BJ (cell line): ENCODE results near the gene OCLN. TPM values are rescaled to one million over a fixed set of nuclear protein-coding genes. Genes with fewer than 3 reads are reported as not detected.

ENCODE experiments used
- CTCF ChIA-PET: fragments of 350-600 bp; formaldehyde crosslinking; extraction: SDS; loops from one replicate; lab custom pipeline; 2021; ENCODE audit warnings: antibody characterized with exemption, inconsistent platforms; lab: Yijun Ruan, JAX
- POLR2A ChIA-PET: fragments of 300-600 bp; sonication (Branson Sonifier 250); formaldehyde crosslinking; extraction: SDS; loops from one replicate; lab custom pipeline; 2021; ENCODE audit warnings: antibody characterized with exemption; lab: Charles Lee
- DNase-seq: peaks from one replicate; pipeline ENCODE4 v3.0.0-alpha.2; 2011; ENCODE audit warnings: low read depth
- H3K27me3 ChIP-seq: 2 replicates; pipeline ENCODE4 v1.6.0; 2011; ENCODE audit warnings: low read length; ENCODE audit not compliant: control insufficient read depth, insufficient read depth
- H3K36me3 ChIP-seq: 2 replicates; pipeline ENCODE4 v1.5.1; 2011; ENCODE audit warnings: low read length; ENCODE audit not compliant: control insufficient read depth, insufficient read depth
- H3K4me3 ChIP-seq: 2 replicates; pipeline ENCODE4 v1.5.1; 2011; ENCODE audit warnings: low read depth, mild to moderate bottlenecking, control low read depth, low read length
- polyA plus RNA-seq: library from polyadenylated mRNA; depleted of rRNA; stranded (reverse); fragments of >200 nt; gene quantifications from 2 replicates; pipeline ENCODE4 v1.2.3, GENCODE V29; 2011
- TF ChIP-seq, protein P1 (sequence below): IDR thresholded peaks from 2 replicates; pipeline ENCODE4 v1.5.1; 2011; ENCODE audit warnings: low read depth, mild to moderate bottlenecking, control low read depth, inconsistent platforms, low read length, moderate library complexity; ENCODE audit not compliant: insufficient read depth

OCLN gene
- polyA plus RNA-seq, 1 experiment: 0.25 TPM

DNA sequence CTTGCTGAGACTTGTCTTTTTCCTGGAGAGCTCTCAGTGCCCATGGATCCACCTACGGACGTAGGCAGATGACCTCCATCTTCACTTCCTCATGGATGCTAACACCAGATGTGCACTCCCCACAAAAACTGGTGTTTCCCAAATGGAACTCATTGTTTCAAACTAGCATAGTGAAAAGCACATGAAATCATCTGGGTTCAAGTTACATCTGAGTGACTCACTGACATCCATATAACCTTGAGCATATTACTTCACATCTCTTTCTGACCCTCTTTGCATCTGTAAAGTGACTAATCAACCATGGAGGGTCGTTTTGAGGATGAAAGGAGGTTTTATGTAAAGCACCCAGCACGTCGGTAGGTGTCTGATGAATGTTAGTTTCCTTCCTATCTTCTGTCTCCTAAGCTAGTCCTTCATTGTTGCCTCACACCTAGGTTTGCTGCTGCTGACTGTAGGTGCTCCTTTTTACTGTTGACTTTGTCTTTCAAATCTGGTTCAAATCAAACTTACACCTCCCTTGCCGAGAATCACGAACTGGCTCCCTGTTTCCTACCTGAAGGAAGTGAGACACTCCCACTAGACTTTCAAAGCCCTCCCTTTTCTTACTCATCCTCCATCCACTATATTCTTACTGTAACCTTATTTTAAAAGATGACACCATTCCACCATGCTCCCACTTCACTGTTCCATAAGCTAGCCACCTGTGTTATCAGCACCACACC, 10.3 kb downstream of the OCLN start:
- Histone ChIP-seq H3K4me3 (no peak overlapping the region), H3K36me3 (no peaks in the 10 kb centered on the region), H3K27me3 (no peaks in the 10 kb centered on the region)
- TF ChIP-seq, protein P1, sequence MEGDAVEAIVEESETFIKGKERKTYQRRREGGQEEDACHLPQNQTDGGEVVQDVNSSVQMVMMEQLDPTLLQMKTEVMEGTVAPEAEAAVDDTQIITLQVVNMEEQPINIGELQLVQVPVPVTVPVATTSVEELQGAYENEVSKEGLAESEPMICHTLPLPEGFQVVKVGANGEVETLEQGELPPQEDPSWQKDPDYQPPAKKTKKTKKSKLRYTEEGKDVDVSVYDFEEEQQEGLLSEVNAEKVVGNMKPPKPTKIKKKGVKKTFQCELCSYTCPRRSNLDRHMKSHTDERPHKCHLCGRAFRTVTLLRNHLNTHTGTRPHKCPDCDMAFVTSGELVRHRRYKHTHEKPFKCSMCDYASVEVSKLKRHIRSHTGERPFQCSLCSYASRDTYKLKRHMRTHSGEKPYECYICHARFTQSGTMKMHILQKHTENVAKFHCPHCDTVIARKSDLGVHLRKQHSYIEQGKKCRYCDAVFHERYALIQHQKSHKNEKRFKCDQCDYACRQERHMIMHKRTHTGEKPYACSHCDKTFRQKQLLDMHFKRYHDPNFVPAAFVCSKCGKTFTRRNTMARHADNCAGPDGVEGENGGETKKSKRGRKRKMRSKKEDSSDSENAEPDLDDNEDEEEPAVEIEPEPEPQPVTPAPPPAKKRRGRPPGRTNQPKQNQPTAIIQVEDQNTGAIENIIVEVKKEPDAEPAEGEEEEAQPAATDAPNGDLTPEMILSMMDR: no peak
- DNase-seq: no peak
- POLR2A ChIA-PET: no interaction called here
- CTCF ChIA-PET: no interaction called here

DNA sequence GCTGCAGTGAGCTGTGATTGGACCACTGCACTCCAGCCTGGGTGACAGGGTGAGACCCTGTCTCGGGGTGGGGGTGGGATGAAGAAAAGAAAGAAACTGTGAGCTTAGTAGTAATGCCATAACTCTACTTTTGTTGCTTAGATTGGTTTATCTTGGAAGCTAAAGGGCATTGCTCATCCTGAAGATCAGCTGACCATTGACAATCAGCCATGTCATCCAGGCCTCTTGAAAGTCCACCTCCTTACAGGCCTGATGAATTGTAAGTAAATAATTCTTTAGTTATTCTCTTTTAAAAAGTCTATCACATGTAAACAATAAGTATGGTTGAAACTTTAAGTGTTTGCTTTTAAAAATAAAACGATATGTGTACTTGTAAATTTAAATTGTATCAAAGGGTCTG, 11.4 kb downstream of the OCLN start:
- no peak overlapping the region for H3K4me3 ChIP-seq
- POLR2A ChIA-PET: no interaction called here
- DNase-seq: no peak
- TF ChIP-seq, protein P1: no peak
- H3K27me3 ChIP-seq: no peaks in the 10 kb centered on the region
- CTCF ChIA-PET: no interaction called here
- no peaks in the 10 kb centered on the region for H3K36me3 ChIP-seq

DNA sequence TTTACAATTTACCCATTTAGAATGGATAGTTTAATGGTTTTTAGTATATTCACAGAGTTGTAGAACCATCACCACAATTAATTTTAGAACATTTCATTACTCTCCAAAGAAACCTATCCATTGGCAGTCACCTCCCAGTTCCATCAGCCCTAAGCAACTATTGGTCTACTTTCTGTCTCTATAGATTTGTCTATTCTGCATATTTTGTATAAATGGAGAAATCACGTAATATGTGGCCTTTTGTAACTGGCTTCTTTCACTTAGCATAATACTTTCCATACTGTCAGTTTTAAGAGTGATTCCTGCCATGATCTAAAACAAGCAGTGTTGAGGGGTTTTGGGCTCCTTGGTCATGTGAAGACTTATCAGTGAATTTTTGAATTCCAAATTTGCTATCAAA, 12.7 kb downstream of the OCLN start:
- H3K36me3 ChIP-seq: no peaks in the 10 kb centered on the region
- TF ChIP-seq, protein P1: no peak
- CTCF ChIA-PET: no interaction called here
- H3K27me3 ChIP-seq: no peaks in the 10 kb centered on the region
- POLR2A ChIA-PET: no interaction called here
- no peak for DNase-seq
- H3K4me3 ChIP-seq: no peak overlapping the region

DNA sequence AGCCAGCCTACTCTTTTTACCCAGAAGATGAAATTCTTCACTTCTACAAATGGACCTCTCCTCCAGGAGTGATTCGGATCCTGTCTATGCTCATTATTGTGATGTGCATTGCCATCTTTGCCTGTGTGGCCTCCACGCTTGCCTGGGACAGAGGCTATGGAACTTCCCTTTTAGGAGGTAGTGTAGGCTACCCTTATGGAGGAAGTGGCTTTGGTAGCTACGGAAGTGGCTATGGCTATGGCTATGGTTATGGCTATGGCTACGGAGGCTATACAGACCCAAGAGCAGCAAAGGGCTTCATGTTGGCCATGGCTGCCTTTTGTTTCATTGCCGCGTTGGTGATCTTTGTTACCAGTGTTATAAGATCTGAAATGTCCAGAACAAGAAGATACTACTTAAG, 16.6 kb downstream of the OCLN start:
- H3K4me3 ChIP-seq: no peak overlapping the region
- CTCF ChIA-PET: no interaction called here
- no peaks in the 10 kb centered on the region for H3K36me3 ChIP-seq
- H3K27me3 ChIP-seq: no peaks in the 10 kb centered on the region
- no peak for DNase-seq
- POLR2A ChIA-PET: no interaction called here
- TF ChIP-seq, protein P1: no peak

DNA sequence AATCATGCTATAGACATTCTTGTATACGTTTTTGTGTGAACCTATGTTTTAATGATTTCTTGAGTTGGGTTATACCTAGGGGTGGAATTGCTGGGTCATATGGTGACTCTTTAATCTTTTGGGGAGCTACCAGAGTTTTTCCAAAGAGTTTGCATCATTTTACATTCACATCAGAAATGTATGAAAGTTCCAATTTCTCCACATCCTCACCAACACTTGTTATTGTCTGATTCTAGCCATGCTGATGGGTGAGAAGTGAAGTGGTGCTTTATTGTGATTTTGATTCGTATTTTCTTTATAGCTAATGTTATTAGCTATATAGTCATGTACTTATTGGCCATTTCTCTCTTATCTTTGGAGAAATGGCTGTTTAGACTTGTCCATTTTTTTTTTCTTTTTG, 18.1 kb downstream of the OCLN start:
- TF ChIP-seq, protein P1: no peak
- H3K27me3 ChIP-seq: no peaks in the 10 kb centered on the region
- H3K4me3 ChIP-seq: no peak overlapping the region
- ChIA-PET POLR2A (no interaction called here), CTCF (interaction anchor here (0.6 kb wide), 1 partner anchor 11 kb away, joined by 3 read pairs; no protein-coding TSS in a partner anchor)
- H3K36me3 ChIP-seq: no peaks in the 10 kb centered on the region
- no peak for DNase-seq
